HCT116 (cell line): ENCODE measurements around the gene HOPX. TPM values are rescaled to one million over a fixed set of nuclear protein-coding genes. Genes with fewer than 3 reads are reported as not detected.
"Not testable (repeated sequence)": the region's sequence is repeated elsewhere in the genome, so short reads cannot be mapped to it uniquely, and the experiment has no call there.

Experiments used
- ATAC-seq: fragments of 200-7000 bp; cut with Tn5 transposase; 2 replicates; pipeline ENCODE4 v1.9.1; 2020; ENCODE audit warnings: mild to moderate bottlenecking, moderate library complexity
- BruUV-seq: library from RNA; stranded (reverse); fragments of 400-500 nt; replicated peaks from 2 replicates; lab custom pipeline; 2021; lab: Mats Ljungman, UMichigan
- CTCF ChIA-PET: fragments of 300-600 bp; sonication (Branson Sonifier 250); formaldehyde crosslinking; loops from one replicate; lab custom pipeline; 2021; ENCODE audit warnings: antibody characterized with exemption; lab: Charles Lee
- POLR2A ChIA-PET: fragments of 300-600, 350-600 bp; sonication (Branson Sonifier 250); formaldehyde crosslinking; loops from one replicate; lab custom pipeline; 2021; ENCODE audit warnings: antibody characterized with exemption; lab: Charles Lee
- RAD21 ChIA-PET, 2 experiments: fragments of 300-600 bp; sonication (Branson Sonifier 250); formaldehyde crosslinking; loops; one replicate each; lab custom pipeline; 2023; ENCODE audit warnings: low total read pairs in 2 of 2; ENCODE audit not compliant: uncharacterized antibody in 2 of 2, unreplicated experiment in 2 of 2, low non-redundant PET in 1 of 2; lab: Charles Lee
- DNase-seq: peaks from one replicate; pipeline ENCODE4 v3.0.0-alpha.2; 2010; ENCODE audit warnings: low read depth, low spot score
- H2AFZ ChIP-seq: fragments of 200-600 bp; shearing (Covaris generic), sonication (generic); 2 replicates; pipeline ENCODE4 v1.6.1; 2017; ENCODE audit warnings: low read depth, mixed run types, mixed read lengths, antibody characterized with exemption, low read length; ENCODE audit not compliant: poor library complexity, severe bottlenecking
- H3K27ac ChIP-seq: 2 replicates; pipeline ENCODE4 v1.5.1; 2012; ENCODE audit warnings: low read depth, low read length
- H3K27me3 ChIP-seq: fragments of 200-600 bp; sonication (generic); 2 replicates; pipeline ENCODE4 v1.6.1; 2016; ENCODE audit warnings: mixed run types, low read length, mixed read lengths; ENCODE audit not compliant: insufficient read depth
- H3K36me3 ChIP-seq, 2 experiments: fragments of 200-500 bp in 1 of 2; fragments of 200-600 bp in 1 of 2; sonication (Bioruptor generic) in 1 of 2; sonication (generic) in 1 of 2; 2 replicates each; pipeline versions ENCODE4 v1.5.1 to v1.6.1; 2014 to 2016; ENCODE audit warnings: low read length in 2 of 2, inconsistent platforms in 1 of 2, mixed read lengths in 1 of 2, mixed run types in 1 of 2; ENCODE audit not compliant: insufficient read depth in 2 of 2, control insufficient read depth in 1 of 2
- H3K4me1 ChIP-seq, 2 experiments: fragments of 200-600 bp in 1 of 2; sonication (generic) in 1 of 2; 2 replicates each; pipeline versions ENCODE4 v1.5.1 to v1.6.1; 2012 to 2017; ENCODE audit warnings: low read length in 2 of 2, inconsistent platforms in 1 of 2, mild to moderate bottlenecking in 1 of 2, mixed read lengths in 1 of 2, mixed run types in 1 of 2, moderate library complexity in 1 of 2; ENCODE audit not compliant: insufficient read depth in 2 of 2, control insufficient read depth in 1 of 2
- H3K4me2 ChIP-seq: fragments of 200-600 bp; sonication (generic); 2 replicates; pipeline ENCODE4 v1.6.1; 2017; ENCODE audit warnings: mixed run types, low read length, mixed read lengths
- H3K4me3 ChIP-seq, 2 experiments: fragments of 200-600 bp in 1 of 2; sonication (generic) in 1 of 2; replicated peaks in 1 of 2; 2 replicates each; pipeline ENCODE4 v1.5.1; 2011 to 2016; ENCODE audit warnings: low read length in 2 of 2, control low read depth in 1 of 2, low read depth in 1 of 2, mild to moderate bottlenecking in 1 of 2, mixed read lengths in 1 of 2, mixed run types in 1 of 2
- H3K79me2 ChIP-seq: fragments of 200-600 bp; sonication (generic); 2 replicates; pipeline ENCODE4 v1.6.1; 2017; ENCODE audit warnings: mild to moderate bottlenecking, mixed run types, low read length, moderate library complexity, mixed read lengths; ENCODE audit not compliant: insufficient read depth
- H3K9ac ChIP-seq: fragments of 200-600 bp; sonication (generic); 2 replicates; pipeline ENCODE4 v1.6.1; 2016; ENCODE audit warnings: low read length, mixed read lengths
- H3K9me2 ChIP-seq: fragments of 200-600 bp; sonication (generic), shearing (Covaris generic); 2 replicates; pipeline ENCODE4 v1.6.1; 2017; ENCODE audit warnings: mixed run types, mild to moderate bottlenecking, moderate library complexity; ENCODE audit not compliant: insufficient read depth
- H3K9me3 ChIP-seq, 2 experiments: fragments of 200-500 bp in 1 of 2; fragments of 200-600 bp in 1 of 2; sonication (Bioruptor generic) in 1 of 2; sonication (generic) in 1 of 2; 2 replicates each; pipeline ENCODE4 v1.6.1; 2014 to 2017; ENCODE audit warnings: low read length in 2 of 2, mixed read lengths in 2 of 2, inconsistent platforms in 1 of 2, low read depth in 1 of 2, mild to moderate bottlenecking in 1 of 2, mixed run types in 1 of 2, moderate library complexity in 1 of 2; ENCODE audit not compliant: control insufficient read depth in 1 of 2, insufficient read depth in 1 of 2
- H4K20me1 ChIP-seq: fragments of 200-600 bp; sonication (generic), shearing (Covaris generic); 2 replicates; pipeline ENCODE4 v1.6.1; 2017; ENCODE audit warnings: mixed run types, mild to moderate bottlenecking, moderate library complexity; ENCODE audit not compliant: insufficient read depth
- CBX3 ChIP-seq: IDR thresholded peaks from 2 replicates; pipeline ENCODE4 v1.6.1; 2012; ENCODE audit warnings: low read depth
- CEBPB ChIP-seq: IDR thresholded peaks from 2 replicates; pipeline ENCODE4 v1.6.1; 2012; ENCODE audit warnings: low read depth
- EGR1 ChIP-seq: IDR thresholded peaks from 2 replicates; pipeline ENCODE4 v1.6.1; 2012; ENCODE audit warnings: low read depth
- EZH2phosphoT487 ChIP-seq: fragments of 200-600 bp; IDR thresholded peaks from 2 replicates; pipeline ENCODE4 v1.6.1; 2018; ENCODE audit warnings: antibody characterized with exemption, borderline replicate concordance
- POLR2A ChIP-seq: IDR thresholded peaks from 2 replicates; pipeline ENCODE4 v1.7.0; 2011; ENCODE audit warnings: borderline replicate concordance; ENCODE audit not compliant: insufficient read depth, insufficient read length; ENCODE audit errors: extremely low read depth
- POLR2AphosphoS5 ChIP-seq: IDR thresholded peaks from 2 replicates; pipeline ENCODE4 v1.6.1; 2011; ENCODE audit warnings: mild to moderate bottlenecking, low read depth, low read length, moderate library complexity
- RAD21 ChIP-seq: IDR thresholded peaks from 2 replicates; pipeline ENCODE4 v1.6.1; 2012; ENCODE audit warnings: low read depth, mild to moderate bottlenecking
- SIN3A ChIP-seq: IDR thresholded peaks from 2 replicates; pipeline ENCODE4 v1.6.1; 2012; ENCODE audit warnings: low read depth
- SP1 ChIP-seq: IDR thresholded peaks from 2 replicates; pipeline ENCODE4 v1.6.1; 2012; ENCODE audit warnings: low read depth
- SRF ChIP-seq: IDR thresholded peaks from 2 replicates; pipeline ENCODE4 v1.6.1; 2012; ENCODE audit warnings: low read depth
- TCF7L2 ChIP-seq: IDR thresholded peaks from 2 replicates; pipeline ENCODE4 v1.7.0; 2011; ENCODE audit warnings: borderline replicate concordance, inconsistent platforms; ENCODE audit not compliant: insufficient read depth, insufficient read length; ENCODE audit errors: extremely low read depth
- YY1 ChIP-seq: IDR thresholded peaks from 2 replicates; pipeline ENCODE4 v1.6.1; 2011; ENCODE audit warnings: low read length, low read depth, moderate library complexity, mild to moderate bottlenecking; ENCODE audit not compliant: insufficient replicate concordance; ENCODE audit errors: extremely low read depth
- intact Hi-C: fragments of 100-400 bp; cut with micrococcal nuclease; formaldehyde crosslinking; loops from 2 replicates; pipeline ENCODE4 v1.10.0; 2022
- total RNA-seq: library from RNA; stranded (reverse); gene quantifications from one replicate; pipeline ENCODE4 v1.2.1, GENCODE V29; 2021; ENCODE audit not compliant: unreplicated experiment
- TF ChIP-seq, protein P1 (sequence below): IDR thresholded peaks from 2 replicates; pipeline ENCODE4 v1.6.1; 2012
- TF ChIP-seq, protein P2 (sequence below): IDR thresholded peaks from 2 replicates; pipeline ENCODE4 v1.6.1; 2012; ENCODE audit warnings: low read depth
- TF ChIP-seq, protein P3 (sequence below): IDR thresholded peaks from 2 replicates; pipeline ENCODE4 v1.6.1; 2012

Gene HOPX
- total RNA-seq, 1 experiment from 2014 or later = 0.42 TPM

DNA sequence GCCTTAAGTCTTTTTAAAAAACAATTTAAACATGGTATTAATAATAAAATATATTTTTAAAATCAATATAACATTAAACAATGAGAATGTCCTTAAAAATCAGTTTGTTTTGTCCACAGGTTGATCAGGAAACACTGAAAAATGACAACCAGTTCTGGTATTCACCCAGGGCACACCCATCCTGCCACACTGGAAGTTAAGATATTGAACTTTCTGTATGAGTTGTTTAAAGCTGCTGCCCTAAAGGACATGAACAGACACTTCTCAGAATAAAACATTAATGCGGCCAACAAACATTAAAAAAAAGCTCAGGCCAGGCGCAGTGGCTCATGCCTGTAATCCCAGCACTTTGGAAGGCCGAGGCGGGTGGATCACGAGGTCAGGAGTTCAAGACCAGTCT is 15.0 kb upstream of the HOPX start:
- CTCF ChIA-PET = no interaction called here
- RAD21 ChIA-PET = no interaction called here

DNA sequence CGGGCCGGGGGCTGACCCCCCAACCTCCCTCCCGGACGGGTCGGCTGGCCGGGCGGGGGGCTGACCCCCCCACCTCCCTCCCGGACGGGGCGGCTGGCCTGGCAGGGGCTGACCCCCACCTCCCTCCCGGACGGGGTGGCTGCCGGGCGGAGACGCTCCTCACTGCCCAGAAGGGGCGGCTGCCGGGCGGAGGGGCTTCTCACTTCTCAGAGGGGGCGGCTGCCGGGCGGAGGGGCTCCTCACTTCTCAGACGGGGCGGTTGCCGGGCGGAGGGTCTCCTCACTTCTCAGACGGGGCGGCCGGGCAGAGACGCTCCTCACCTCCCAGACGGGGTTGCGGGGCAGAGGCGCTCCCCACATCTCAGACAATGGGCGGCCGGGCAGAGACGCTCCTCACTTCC is 12.4 kb upstream of the HOPX start:
- H3K4me3 ChIP-seq, DNase-seq, H3K4me1 ChIP-seq, H2AFZ ChIP-seq, H3K4me2 ChIP-seq, H3K9me3 ChIP-seq, H3K27me3 ChIP-seq, intact Hi-C loops, H3K9me2 ChIP-seq, BruUV-seq, CTCF ChIA-PET, H3K9ac ChIP-seq, H3K27ac ChIP-seq, H3K79me2 ChIP-seq, H3K36me3 ChIP-seq, ATAC-seq, H4K20me1 ChIP-seq, POLR2A ChIA-PET: not testable (repeated sequence)
- RAD21 ChIA-PET = interaction anchor here in 1 of 2 experiments (0.7 kb wide), 1 partner anchor 138 kb away, joined by 4 read pairs; no protein-coding TSS in a partner anchor

More for the DNA sequence above, 15.0 kb upstream of the HOPX start:
- peaks cover 0 to 4% of the 10 kb centered on the region in 2 experiments; a peak in 1 of 4 replicates for H3K4me1 ChIP-seq
- H3K4me2 ChIP-seq = no peak overlapping the region
- H3K27me3 ChIP-seq = no peaks in the 10 kb centered on the region
- no peak overlapping the region for H3K27ac ChIP-seq
- no peak overlapping the region for H3K4me3 ChIP-seq
- no peaks in the 10 kb centered on the region for H3K79me2 ChIP-seq
- POLR2A ChIA-PET = no interaction called here
- no peaks in the 10 kb centered on the region for H3K9me2 ChIP-seq
- intact Hi-C loops = no loop called here
- H3K9me3 ChIP-seq = no peaks in the 10 kb centered on the region
- TF ChIP-seq YY1 (no peak), SRF (no peak), POLR2A (no peak), SIN3A (no peak), CBX3 (no peak), POLR2AphosphoS5 (no peak), RAD21 (no peak), EGR1 (no peak), EZH2phosphoT487 (no peak), SP1 (no peak), CEBPB (no peak), TCF7L2 (no peak)
- TF ChIP-seq, protein P1, sequence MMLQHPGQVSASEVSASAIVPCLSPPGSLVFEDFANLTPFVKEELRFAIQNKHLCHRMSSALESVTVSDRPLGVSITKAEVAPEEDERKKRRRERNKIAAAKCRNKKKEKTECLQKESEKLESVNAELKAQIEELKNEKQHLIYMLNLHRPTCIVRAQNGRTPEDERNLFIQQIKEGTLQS = no peak
- TF ChIP-seq, protein P2, sequence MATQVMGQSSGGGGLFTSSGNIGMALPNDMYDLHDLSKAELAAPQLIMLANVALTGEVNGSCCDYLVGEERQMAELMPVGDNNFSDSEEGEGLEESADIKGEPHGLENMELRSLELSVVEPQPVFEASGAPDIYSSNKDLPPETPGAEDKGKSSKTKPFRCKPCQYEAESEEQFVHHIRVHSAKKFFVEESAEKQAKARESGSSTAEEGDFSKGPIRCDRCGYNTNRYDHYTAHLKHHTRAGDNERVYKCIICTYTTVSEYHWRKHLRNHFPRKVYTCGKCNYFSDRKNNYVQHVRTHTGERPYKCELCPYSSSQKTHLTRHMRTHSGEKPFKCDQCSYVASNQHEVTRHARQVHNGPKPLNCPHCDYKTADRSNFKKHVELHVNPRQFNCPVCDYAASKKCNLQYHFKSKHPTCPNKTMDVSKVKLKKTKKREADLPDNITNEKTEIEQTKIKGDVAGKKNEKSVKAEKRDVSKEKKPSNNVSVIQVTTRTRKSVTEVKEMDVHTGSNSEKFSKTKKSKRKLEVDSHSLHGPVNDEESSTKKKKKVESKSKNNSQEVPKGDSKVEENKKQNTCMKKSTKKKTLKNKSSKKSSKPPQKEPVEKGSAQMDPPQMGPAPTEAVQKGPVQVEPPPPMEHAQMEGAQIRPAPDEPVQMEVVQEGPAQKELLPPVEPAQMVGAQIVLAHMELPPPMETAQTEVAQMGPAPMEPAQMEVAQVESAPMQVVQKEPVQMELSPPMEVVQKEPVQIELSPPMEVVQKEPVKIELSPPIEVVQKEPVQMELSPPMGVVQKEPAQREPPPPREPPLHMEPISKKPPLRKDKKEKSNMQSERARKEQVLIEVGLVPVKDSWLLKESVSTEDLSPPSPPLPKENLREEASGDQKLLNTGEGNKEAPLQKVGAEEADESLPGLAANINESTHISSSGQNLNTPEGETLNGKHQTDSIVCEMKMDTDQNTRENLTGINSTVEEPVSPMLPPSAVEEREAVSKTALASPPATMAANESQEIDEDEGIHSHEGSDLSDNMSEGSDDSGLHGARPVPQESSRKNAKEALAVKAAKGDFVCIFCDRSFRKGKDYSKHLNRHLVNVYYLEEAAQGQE = no peak
- TF ChIP-seq, protein P3, sequence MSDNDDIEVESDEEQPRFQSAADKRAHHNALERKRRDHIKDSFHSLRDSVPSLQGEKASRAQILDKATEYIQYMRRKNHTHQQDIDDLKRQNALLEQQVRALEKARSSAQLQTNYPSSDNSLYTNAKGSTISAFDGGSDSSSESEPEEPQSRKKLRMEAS = no peak
- H3K36me3 ChIP-seq = no peaks in the 10 kb centered on the region
- H2AFZ ChIP-seq = no peak overlapping the region
- H3K9ac ChIP-seq = no peak overlapping the region
- no peaks in the 10 kb centered on the region for H4K20me1 ChIP-seq
- DNase-seq (no peak), ATAC-seq (no peak)
- BruUV-seq = no TSS peak
